ENCODE data around the gene ANKRD39.
"Not testable (repeated sequence)": the region's sequence is repeated elsewhere in the genome, so short reads cannot be mapped to it uniquely, and the experiment has no call there.

ANKRD39 gene

GRCh38 chr2:96806468-96807126 is 51.2 kb downstream of the ANKRD39 start:
- peak; percentile 25 for DNase-seq

- DNase-seq: not testable (repeated sequence)
Measured at GRCh38 chr2:96805946-96806345, 51.9 kb downstream of the ANKRD39 start.

- DNase-seq: no peak
Measured at GRCh38 chr2:96804986-96805385, 52.8 kb downstream of the ANKRD39 start.

- no peak for DNase-seq
Measured at GRCh38 chr2:96802721-96803120, 55.1 kb downstream of the ANKRD39 start.

GRCh38 chr2:96801786-96802595 is 55.8 kb downstream of the ANKRD39 start:
- DNase-seq: peak; percentile 52

GRCh38 chr2:96801005-96801785 is 56.6 kb downstream of the ANKRD39 start:
- peak; percentile 77 for DNase-seq

- no peak for DNase-seq
Measured at GRCh38 chr2:96800061-96801004, 57.5 kb downstream of the ANKRD39 start.

GRCh38 chr2:96799623-96799935 is 58.2 kb downstream of the ANKRD39 start:
- no peak for DNase-seq

- no peak for DNase-seq
Measured at GRCh38 chr2:96798733-96799622, 58.8 kb downstream of the ANKRD39 start.
